ENCODE data around the gene CRACR2B.

The CRACR2B gene

DNA sequence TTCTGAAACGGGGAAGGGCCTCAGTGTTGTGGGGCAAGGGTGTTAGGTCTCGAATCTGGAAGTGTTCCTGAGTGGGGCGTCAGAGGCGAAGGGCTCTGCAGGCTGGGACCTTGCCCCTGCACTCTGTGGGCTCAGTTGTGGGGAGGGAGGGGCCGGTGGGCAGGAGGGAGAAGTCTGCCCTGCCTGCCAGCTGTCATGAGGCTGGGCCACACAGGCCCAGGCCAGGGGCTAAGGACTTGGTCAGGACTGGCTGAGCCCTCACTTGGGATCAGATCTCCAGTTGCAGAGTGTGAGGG is at the start of gene CRACR2B:
TSS of gene CRACR2B (plus strand) at position 23 of the 296 bp plus-strand sequence. CDS start 689 bp downstream, outside the sequence.
- no peak for DNase-seq

DNA sequence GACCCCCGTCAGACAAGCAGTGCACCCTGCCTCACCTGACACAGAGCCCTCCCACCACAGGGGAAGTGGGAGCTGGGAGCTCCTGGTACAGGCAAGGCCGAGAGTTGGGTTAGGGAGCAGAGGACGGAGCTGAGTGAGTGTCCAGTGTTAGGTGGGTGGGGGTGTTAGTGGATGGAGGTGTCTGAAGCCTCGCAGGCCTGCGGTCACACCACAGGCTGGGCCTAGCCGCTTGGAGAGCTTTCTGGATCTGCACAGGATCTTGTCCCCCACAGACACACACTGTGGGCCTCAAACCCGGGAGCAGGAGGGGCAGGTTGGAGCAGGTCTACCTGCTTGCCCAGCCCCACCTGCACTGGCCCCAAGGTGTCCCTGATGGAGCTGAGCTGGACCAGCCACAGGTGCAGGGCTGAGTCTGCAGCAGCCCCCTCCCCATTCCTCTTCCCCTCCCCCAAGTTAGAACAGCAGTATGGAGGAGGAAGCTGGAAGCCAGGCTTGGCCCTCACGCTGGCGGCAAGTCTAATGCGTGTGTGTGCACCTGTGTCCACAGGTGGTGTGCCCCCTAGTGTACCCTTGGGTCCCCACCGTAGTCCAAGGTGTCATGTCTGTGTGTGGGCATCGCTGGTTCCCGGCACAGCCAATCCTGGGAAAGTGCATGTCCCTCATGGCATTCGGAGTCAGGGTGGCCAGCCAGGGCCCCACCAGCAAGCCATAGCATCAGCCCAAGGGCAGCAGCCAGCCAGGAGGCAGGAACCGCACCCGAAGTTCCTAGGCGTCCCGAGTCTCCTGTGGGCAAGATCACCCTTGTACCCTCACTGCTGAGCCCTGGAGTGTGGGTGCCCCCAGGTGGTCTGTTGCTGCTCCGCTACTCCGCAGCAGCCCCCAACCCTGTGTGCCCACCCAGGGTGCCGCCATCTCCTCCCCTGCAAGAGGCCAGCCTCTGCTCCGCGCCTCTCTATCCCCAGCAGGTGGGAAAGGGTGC is 48.5 kb upstream of the CRACR2B start:
- no peak for DNase-seq

DNA sequence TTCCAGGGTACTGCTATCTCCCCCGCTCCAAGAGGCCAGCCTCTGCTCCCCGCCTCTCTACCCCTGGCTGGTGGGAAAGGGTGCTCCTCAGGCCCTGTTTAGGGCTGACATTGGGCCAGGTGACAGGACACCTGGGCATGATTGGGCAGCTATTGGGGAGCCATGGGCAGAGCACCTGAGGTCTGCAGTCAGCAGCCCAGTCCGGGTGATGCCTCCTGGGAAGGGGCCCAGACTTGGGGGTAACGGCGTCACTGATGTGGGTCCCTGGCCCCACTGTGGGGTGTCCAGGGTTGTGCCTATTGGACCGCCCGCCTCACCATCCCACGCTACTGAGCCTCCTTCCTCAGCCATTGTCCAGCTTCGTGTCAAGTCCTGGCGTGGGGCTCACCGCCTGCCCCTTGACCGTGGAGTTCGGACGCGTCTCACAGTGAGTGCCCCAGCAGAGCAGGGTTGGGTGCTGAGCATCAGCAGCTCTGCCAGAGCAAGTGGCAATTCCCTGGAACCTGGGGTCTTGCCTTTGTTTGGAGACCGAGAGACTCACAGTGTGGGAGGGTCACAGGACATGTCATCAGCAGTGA is 47.7 kb upstream of the CRACR2B start:
- DNase-seq: no peak

DNA sequence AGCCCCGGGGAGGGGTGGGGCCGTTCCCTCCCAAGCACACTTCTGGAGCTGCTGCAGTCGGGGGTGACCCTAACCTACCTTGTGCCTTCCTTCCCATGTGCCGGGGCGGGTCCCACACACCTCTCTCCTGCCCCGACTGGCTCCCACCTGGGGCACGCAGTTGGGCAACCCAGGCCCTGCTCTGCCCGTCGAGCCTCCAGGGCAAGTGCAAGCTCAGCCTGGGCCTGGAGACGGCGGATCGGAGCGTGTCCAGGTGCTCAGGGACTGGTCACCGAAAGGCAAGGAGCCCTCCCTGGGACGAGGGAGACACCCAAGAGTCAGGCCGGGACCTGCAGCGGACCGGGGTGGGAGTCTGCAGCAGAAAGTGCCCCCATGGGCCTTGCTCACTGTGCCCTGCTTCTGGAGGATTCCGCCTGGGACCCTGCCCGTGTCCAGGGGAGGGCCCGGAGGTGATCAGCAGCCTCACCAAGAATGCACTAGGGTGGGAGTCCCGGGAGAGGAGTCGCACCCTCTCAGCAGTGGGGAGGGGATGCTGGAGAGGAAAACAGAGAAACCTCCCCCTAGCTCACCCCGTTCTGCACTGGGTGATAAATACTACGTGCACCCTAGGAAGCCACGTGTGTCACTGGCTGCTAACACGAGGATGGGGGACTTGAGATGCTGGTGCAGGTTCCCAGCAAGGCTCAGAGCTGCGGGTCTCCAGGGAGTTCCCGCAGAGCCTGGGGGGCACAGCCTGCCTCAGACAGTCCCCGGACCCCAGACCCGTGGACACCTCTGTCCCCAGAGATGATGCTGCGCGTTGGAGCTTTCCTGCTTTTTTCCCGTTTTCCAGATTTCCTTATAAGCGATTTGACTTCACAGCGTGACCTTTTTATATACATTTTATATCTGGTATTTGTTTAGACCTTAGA is 45.2 kb upstream of the CRACR2B start:
- DNase-seq: no peak

DNA sequence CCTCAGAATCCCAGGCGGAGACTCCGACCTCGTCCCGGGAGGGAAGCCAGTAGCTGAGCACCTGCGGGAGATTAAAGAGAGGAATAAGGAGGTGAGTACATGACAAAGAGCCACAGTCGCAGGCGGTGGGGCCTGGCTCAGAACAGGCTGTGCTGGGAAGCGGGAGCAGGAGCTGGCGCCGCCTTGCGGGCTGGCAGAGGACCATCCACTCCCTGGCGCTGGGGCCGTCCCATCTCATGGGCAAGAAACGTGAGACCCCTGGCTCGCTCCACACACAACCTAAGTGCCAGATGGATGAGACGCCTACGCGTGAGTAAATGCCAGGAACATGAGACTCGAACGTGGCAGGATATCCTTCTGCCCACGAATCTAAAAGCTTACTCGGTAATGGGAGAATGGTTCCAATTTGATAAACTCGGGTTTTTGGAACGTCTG is 44.1 kb upstream of the CRACR2B start:
- no peak for DNase-seq

DNA sequence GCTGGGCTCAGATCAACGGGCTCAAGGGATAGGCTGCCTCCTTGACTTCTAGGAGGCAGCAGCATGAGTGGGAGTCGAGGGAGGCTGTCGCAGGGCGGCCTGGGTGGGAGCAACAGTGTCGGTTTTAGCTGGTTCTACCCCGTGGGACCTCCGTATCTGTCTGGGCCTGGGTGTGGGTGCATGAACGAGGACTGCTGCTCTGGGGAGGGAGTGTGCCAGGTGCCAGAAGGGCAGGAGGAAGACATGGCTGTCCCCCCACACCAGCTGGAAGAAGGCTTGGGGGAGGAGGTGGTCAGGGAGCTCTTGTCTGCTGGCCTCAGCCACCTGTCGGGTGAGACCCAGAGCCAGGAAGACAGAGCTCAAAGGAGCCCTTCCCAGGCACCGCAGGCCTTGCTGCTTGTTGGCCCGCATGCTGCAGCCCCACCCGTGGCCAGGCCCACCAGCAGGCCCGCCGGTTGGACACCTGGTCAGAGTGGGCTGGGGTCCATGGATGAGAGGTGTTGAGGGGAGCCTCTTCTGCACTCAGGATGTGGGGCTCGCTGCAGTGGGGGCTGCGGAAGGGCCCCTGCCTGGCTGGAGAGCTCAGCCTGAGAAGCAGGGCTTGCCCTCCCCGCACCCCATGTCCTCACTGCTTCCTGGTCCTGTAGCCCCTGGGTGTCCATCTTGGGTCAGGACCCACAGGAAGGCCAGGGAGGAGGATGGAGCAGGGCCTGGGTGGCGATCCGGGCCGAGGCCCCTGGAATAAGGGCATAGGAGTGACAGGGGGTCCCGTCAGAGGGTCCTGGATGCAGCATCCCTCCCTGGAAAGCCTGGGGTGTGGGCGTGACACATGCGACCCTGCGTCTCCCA is 41.3 kb upstream of the CRACR2B start:
- DNase-seq: no peak

DNA sequence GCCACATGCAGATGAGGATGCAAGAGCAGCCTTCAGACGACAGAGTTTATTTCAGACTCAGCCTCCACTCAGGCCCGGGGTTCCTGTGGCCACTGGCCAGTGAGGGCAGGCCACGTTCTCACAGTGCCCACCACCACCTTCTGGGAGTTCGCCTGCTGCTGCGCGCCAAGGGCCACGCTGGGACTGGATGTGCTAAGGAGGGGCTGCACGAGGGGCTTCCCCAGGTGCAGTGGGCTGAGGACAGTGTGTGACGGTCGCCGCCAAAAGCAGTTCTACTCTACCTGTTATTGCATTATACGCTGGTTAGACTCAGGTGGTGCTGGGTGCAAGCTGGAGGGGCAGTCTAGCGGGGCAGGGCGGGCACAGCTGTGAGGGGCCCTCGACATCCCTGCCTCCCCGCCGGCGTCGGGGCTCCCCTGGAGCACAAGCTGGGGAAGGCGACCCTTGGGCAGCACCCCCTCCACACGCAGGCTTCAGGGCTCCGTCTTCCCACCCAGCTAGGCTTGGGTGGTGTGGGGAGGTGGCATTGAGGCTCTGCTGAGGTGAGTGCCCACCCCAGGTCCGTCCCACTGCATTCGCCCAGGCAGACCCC is 40.5 kb upstream of the CRACR2B start:
- DNase-seq: no peak

DNA sequence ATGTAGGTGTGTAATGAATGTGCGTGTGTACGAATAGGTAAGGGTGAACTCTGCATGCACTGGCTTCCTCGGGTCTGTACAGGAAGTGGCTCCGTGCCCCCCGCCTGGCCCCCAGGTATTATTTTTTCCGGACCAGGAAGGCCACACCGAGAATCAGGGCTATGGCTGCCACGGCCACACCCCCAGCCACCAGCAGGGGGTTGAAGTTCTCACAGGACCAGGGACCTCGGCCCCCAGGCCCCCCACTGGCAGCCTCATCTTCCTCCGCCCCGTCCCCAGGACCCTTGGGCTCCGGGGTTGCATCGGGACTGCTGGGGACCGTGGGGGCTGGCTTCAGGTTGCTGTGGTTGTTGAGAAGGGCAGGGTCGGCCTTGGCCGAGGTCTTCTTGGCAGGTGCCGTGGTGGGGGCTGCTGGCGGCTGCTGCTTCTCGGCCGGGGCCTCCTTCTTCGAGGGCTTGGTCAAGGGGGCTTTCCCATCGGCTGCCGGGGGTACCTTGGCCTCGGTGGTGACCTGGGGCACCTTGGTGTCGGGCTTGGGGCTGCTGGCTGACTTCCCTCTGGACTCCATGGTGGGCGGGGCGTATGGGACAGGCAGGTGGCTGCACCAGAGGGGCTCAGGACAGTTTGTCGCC is 39.6 kb upstream of the CRACR2B start:
- DNase-seq: no peak

DNA sequence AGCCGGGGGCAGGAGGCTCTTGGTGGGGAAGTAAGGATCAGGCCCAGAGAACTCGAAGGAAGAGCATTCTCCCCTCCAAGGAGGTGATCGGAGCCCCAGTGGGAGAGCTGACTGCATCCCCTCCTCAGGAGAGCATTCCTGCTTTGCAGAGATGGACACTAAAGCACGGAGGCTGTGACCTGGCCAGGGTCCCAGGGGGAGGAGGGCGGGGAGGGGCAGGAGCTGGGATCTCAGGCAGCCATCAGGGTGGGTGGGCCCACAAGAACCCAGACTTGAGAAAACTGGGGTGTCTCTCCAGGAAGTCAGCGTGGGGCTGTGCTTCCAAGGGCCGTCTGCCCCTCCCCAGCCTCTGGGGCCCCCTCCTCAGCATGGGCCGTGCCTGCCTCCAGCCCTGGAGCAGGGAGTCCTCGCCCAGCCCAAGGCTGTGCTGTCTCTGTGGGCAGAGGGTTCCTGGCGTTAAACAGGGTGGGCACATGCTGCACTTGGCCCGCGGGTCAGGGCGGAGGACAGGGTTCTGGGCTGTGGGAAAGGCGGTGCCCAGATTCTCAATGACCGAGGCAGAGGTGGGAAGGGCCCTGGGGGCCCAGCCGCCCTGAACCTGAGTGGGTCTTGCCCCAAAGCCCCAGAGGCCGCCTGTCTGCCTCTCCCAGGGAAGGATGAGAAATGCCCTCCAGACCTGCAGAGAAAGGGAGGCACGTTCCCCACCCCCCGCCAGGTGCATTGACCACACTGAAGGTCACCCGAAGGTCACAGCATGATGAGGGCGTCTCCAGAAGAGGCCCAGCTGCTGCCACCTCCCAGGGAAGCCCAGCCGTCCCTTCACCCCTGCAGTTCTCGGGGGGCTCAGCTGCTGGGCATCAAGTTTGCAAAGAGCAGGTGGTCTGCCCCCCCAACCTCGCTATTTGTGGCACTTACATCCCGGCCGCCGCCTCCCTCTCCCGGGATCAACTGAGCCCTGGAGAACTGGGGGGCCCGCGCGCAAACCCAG is 38.5 kb upstream of the CRACR2B start:
- DNase-seq: no peak

DNA sequence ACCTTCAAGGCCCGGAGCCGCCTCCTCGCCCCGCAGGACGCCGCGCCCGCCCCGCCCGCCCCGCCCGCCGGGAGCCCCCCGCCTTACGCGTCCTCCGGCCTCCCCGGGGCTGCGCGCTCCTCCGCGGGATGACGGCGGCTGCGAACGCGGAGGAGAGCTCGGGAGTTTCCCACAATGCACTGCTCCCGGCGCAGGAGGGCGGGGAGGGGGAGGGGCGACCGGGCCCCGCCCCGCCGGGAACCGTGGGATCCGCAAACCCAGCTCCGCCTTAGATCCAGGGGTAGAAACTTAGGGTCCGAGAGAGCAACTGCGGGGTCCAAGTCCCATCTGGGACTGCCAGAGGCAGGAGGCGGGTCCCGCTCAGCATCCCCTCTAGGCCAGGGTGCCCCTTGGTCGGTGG is 37.8 kb upstream of the CRACR2B start, which contains the start of gene CEND1:
TSS of gene CEND1 (minus strand) at position 148 of the 400 bp plus-strand sequence. CDS start 1,514 bp downstream, outside the sequence.
- no peak for DNase-seq

DNA sequence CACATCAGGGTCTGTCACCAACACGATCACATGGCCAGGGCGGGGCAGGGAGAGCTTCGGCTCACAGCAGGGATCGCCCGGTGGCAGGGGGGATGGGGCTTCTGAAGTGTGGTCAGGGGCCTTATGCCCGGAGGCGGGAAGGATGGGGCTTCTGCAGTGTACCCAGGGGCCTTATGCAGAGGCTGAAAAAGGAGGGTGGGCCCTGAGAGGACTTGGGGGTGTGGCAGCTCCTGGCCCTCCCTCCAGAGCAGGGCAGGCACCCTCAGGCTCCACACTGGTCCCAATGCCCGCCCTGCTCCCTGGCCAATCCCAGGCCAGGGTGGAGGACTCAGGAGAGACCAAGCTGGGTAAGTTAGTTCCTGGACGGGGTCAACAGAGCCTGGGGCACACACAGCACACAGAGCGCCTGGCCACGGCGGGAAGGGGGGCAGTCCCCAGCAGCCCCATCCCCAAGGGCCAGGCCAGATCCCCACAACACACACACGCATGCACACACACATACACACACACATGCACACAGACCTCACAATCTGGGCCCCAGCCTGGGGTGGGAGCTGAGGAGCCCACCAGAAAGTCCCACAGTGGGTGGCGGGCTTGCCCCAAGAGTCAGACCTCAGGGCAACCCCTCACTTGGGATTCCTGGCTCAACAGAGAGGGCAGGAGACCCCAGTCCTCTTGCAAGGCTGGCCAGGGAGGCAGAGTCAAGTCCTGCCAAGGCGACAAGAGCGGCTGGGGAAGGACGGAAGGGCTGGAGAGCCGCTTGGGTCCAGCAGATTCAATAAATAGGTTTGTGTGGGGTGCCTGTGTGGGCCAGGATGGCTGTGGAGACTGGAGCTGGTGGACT is 36.8 kb upstream of the CRACR2B start:
- no peak for DNase-seq

DNA sequence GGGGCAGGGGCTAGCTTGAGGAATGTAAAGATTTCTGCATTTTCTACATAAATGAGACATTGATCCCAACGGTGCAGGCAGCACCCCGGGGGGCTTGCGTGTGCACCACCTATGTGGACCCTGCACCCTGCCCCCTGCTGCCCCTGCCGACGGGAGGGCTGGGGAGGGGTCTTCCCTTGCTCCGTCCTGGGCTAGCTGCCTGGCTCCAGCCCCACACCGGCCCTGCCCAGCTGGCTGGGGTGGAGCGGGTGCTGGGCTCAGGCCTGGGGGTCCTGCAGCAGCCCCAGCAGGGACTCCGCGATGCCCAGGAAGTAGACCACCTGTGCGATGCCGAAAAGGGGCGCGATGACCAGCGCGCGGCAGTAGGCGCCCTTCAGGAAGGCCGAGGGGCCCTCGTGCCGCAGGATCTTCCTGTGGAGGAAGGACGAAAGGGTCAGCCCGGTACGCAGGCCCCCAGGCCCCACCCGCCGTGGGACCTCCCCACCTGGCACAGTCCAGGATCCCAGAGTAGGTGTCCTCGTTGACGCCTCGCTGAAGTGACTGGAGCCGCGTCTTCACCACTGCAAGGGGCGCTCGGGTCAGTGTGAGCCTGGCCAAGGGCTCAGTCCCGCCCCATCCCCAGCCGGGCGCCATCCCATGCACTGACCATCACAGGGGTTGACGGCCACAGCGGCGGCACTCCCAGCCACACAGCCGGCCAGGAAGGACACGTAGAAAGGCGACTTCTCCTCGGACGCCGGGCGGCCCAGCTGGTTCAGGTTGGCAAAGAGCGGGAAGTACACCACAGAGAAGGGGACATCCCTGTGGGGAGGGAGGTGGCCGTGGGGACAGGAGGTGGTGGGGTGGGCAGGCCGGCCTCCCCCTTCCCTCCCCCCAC is 35.8 kb upstream of the CRACR2B start:
- no peak for DNase-seq

DNA sequence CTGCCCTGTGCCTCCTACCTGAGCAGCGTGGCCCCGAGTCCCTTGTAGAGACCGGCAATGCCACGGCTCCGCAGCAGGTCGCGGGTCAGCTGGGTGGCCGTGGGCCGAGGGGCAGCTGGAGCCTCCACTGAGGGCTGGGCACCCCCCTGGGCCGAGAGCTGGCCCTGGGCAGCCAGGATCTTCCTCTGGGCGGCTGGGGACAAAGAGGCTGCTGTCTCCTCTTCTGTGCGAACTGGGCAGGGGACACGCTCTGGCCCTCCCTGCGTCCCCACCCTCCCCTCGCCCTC is 35.2 kb upstream of the CRACR2B start:
- DNase-seq: no peak

DNA sequence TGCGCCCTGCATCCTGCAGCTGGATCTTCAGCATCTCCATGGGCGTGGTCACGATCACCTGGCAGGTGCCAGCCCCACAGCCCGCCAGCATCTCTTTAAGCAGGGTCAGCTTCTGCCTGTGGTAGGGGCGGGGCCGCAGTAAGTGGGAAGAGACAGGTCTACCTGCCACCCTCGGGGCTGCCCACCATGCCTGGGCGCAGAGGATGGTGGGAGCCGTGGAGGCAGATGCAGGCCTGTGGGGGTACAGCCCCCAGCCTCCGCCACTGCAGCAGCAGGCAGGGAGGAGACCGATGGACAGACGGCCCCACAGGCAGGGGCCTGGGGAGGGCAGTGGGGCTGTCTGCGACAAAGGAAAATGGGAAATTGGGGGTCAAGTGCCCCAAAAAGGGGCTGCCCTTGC is 34.8 kb upstream of the CRACR2B start:
- no peak for DNase-seq

DNA sequence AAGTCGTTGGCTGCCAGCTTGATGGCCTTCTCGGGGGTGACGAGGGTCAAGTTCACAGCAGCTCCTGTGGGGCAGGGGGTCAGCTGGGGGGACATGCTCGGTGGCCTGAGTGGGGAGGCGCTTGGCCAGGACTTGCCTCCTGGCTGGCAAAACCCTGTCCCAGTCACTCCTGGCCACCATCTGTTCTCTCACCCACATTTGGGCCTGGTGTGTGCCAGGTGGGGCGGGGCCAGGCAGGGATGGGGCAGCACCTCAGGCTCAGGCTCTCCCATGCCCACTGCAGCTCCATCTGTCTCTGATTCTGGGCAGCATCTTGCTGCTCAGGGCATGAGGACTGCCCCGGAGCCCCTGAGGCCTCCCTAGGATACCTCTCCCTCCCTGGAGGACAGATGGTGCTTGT is 34.2 kb upstream of the CRACR2B start:
- no peak for DNase-seq

DNA sequence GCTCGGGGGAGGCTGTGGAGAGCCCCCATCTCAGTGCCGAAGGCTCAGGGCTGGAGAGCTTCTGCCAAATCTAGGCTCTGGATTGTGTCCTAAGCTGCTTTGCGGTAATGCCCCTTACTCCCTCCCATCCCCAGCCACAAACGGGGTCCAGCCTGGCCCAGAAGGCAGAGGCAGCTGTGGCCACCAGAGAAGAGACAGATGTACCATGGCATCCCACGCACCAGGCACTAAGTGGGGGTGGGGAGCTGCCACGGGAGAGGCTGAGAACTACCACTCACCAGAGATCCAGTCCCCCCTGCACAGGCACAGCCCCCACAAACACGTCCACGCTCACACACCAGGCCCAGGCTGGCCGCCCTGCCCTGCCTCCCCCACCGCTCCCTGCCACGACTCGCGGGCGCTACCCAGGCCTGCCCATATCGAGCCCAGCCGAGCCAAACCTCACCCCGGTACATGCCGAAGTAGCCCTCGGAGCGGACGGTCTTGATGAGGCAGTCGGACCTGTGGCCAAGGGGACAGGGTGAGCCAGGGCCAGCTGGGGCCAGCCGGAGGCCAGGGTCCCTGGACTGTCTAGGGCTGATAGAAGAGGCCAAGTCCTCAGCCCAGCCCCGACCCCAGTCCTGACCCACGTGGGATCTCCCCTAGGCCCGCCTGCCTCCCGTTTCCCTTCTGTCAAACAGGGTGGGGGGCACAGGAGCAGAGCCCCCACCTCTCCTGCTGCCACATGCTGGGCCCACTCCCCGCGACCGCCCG is 33.5 kb upstream of the CRACR2B start:
- no peak for DNase-seq
